ENCODE data around the gene IFI27.

- no peak for TF ChIP-seq CTCF (IDR thresholded peaks at IDR 0.05; ENCODE audit: poor library complexity)
- TF ChIP-seq EZH2 (IDR thresholded peaks at IDR 0.05; ENCODE audit: borderline replicate concordance) = no peak
- TF ChIP-seq EZH2phosphoT487 (IDR thresholded peaks at IDR 0.05; ENCODE audit: low read depth, severe bottlenecking, unreplicated experiment) = no peak
Measured at GRCh38 chr14:94062344-94062940, 48.1 kb upstream of the IFI27 start.

Measured in hepatocyte (in vitro differentiated cells).